HEK293 (cell line): ENCODE measurements around the gene ATXN2.

Source experiments
- SETDB1 ChIP-seq: IDR thresholded peaks from one replicate; pipeline ENCODE4 v1.6.1; 2017; ENCODE audit warnings: mild to moderate bottlenecking, low read length, moderate library complexity, mixed read lengths; ENCODE audit not compliant: insufficient read length
- YY1 ChIP-seq: fragments of 450-650 bp; formaldehyde crosslinking; IDR thresholded peaks from 2 replicates; pipeline ENCODE4 v1.5.1; 2018; ENCODE audit warnings: missing biosample characterization, missing genetic modification characterization
- ZBTB17 ChIP-seq: fragments of 450-650 bp; formaldehyde crosslinking; IDR thresholded peaks from 2 replicates; pipeline ENCODE4 v1.5.1; 2016; ENCODE audit warnings: missing biosample characterization, missing genetic modification characterization
- ZFP3 ChIP-seq: fragments of 450-650 bp; formaldehyde crosslinking; IDR thresholded peaks from 2 replicates; pipeline ENCODE4 v1.5.1; 2016; ENCODE audit warnings: low read depth, missing biosample characterization, missing genetic modification characterization
- ZNF560 ChIP-seq: fragments of 450-650 bp; formaldehyde crosslinking; IDR thresholded peaks from 2 replicates; pipeline ENCODE4 v1.5.1; 2017; ENCODE audit warnings: missing biosample characterization, missing genetic modification characterization, borderline replicate concordance
- TF ChIP-seq, protein P1 (sequence below): fragments of 450-650 bp; formaldehyde crosslinking; IDR thresholded peaks from 2 replicates; pipeline ENCODE4 v1.5.1; 2016; ENCODE audit warnings: missing biosample characterization, missing genetic modification characterization

DNA sequence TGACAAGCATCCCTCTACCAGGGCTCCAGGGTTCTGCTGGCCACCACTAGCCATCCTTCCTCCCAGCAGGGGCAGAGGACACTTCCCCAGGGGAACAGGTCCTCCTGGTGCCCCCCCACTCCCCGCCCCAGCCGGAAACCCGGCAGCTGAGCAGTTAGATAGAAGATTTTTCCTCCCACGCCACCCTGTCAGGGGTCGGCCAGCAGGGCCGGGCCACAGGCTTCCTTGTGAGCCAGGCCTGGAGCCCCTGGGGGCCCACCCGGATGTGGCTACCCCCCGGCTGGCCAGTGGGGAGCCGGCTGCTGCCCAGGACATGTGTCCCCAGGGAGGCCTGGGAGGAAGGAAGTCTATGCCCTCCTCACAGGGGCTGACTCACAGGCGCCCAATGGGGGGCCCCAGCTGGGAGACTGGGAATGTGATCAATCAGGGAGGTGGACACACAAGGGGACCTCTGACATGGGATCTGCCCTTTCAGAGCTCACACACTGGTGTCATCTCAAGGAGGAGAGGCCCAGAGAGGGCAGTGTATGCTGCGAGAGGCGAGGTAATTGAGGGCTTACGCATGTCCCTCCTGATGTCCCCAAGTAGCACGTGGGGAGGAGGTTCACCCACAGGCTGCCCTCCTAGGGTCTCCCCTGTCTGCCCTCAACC, 189.2 kb downstream of the ATXN2 start:
- TF ChIP-seq ZFP3 (tag by site-specific recombination) (no peak), ZBTB17 (tag by site-specific recombination) (no peak), ZNF560 (tag by site-specific recombination) (no peak), YY1 (tag by site-specific recombination) (no peak), SETDB1 (no peak)
- TF ChIP-seq, protein P1, sequence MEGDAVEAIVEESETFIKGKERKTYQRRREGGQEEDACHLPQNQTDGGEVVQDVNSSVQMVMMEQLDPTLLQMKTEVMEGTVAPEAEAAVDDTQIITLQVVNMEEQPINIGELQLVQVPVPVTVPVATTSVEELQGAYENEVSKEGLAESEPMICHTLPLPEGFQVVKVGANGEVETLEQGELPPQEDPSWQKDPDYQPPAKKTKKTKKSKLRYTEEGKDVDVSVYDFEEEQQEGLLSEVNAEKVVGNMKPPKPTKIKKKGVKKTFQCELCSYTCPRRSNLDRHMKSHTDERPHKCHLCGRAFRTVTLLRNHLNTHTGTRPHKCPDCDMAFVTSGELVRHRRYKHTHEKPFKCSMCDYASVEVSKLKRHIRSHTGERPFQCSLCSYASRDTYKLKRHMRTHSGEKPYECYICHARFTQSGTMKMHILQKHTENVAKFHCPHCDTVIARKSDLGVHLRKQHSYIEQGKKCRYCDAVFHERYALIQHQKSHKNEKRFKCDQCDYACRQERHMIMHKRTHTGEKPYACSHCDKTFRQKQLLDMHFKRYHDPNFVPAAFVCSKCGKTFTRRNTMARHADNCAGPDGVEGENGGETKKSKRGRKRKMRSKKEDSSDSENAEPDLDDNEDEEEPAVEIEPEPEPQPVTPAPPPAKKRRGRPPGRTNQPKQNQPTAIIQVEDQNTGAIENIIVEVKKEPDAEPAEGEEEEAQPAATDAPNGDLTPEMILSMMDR (tag by site-specific recombination) = no peak
